HepG2 (cell line): ENCODE results near the gene ARHGAP4. TPM values are rescaled to one million over a fixed set of nuclear protein-coding genes. Genes with fewer than 3 reads are reported as not detected.

Source experiments
- ATF7-NPFF ChIP-seq: sonication (generic); formaldehyde crosslinking; IDR thresholded peaks from 2 replicates; pipeline ENCODE4 v1.8.1; 2023; ENCODE audit warnings: mild to moderate bottlenecking, low read depth, missing genetic modification reagents, moderate library complexity
- BORCS8-MEF2B ChIP-seq: sonication (generic); formaldehyde crosslinking; IDR thresholded peaks from 2 replicates; pipeline ENCODE4 v1.8.0; 2022; ENCODE audit warnings: mild to moderate bottlenecking, missing genetic modification reagents
- CBX2 ChIP-seq, 2 experiments: fragments of 200-600 bp in 1 of 2; sonication (generic); formaldehyde crosslinking in 1 of 2; IDR thresholded peaks; 2 replicates each; pipeline versions ENCODE4 v1.7.0 to v1.8.1; 2018 to 2022; ENCODE audit warnings: low read depth in 2 of 2, low read length in 1 of 2, mild to moderate bottlenecking in 1 of 2, missing genetic modification reagents in 1 of 2
- DRAP1 ChIP-seq: IDR thresholded peaks from 2 replicates; pipeline ENCODE4 v1.6.1; 2016; ENCODE audit warnings: missing genetic modification reagents, missing compliant biosample characterization
- ETV5 ChIP-seq: IDR thresholded peaks from 2 replicates; pipeline ENCODE4 v1.6.1; 2018; ENCODE audit warnings: missing biosample characterization, missing genetic modification reagents, inconsistent platforms, borderline replicate concordance
- GLMP ChIP-seq: sonication (generic); formaldehyde crosslinking; IDR thresholded peaks from 2 replicates; pipeline ENCODE4 v1.9.0; 2021; ENCODE audit warnings: missing genetic modification reagents, mild to moderate bottlenecking, borderline replicate concordance
- HDAC1 ChIP-seq: sonication (generic); formaldehyde crosslinking; IDR thresholded peaks from 2 replicates; pipeline ENCODE4 v1.5.1; 2020; ENCODE audit warnings: mild to moderate bottlenecking, missing genetic modification reagents
- KDM6A ChIP-seq: IDR thresholded peaks from 2 replicates; pipeline ENCODE4 v1.6.1; 2016; ENCODE audit warnings: low read depth
- KLF12 ChIP-seq: sonication (generic); formaldehyde crosslinking; IDR thresholded peaks from 2 replicates; pipeline ENCODE4 v1.4.0; 2020; ENCODE audit warnings: missing genetic modification reagents, borderline replicate concordance
- KLF15 ChIP-seq: sonication (generic); formaldehyde crosslinking; IDR thresholded peaks from 2 replicates; pipeline ENCODE4 v1.8.1; 2023; ENCODE audit warnings: borderline replicate concordance, mild to moderate bottlenecking, inconsistent platforms, missing genetic modification reagents, mixed read lengths
- LCORL ChIP-seq, 2 experiments: fragments of 450-650 bp in 1 of 2; sonication (generic) in 1 of 2; formaldehyde crosslinking in 1 of 2; IDR thresholded peaks; 2 replicates each; pipeline versions ENCODE4 v1.5.0 to v1.6.1; 2017 to 2020; ENCODE audit warnings: antibody characterized with exemption in 1 of 2, missing genetic modification reagents in 1 of 2
- MTF2 ChIP-seq: sonication (generic); formaldehyde crosslinking; IDR thresholded peaks from 2 replicates; pipeline ENCODE4 v1.5.0; 2020; ENCODE audit warnings: missing genetic modification reagents, borderline replicate concordance
- TRIM22 ChIP-seq: fragments of 450-650 bp; IDR thresholded peaks from 2 replicates; pipeline ENCODE4 v1.6.1; 2017
- ZBTB4 ChIP-seq: sonication (generic); formaldehyde crosslinking; IDR thresholded peaks from 2 replicates; pipeline ENCODE4 v1.4.0; 2020; ENCODE audit warnings: missing genetic modification reagents, mild to moderate bottlenecking, borderline replicate concordance
- ZNF143 ChIP-seq: sonication (generic); formaldehyde crosslinking; IDR thresholded peaks from 2 replicates; pipeline ENCODE4 v1.4.0; 2020; ENCODE audit warnings: missing genetic modification reagents
- ZNF24 ChIP-seq: fragments of 450-650 bp; IDR thresholded peaks from 2 replicates; pipeline ENCODE4 v1.6.1; 2017; ENCODE audit warnings: antibody characterized with exemption, mild to moderate bottlenecking
- ZNF30 ChIP-seq: sonication (generic); formaldehyde crosslinking; IDR thresholded peaks from 2 replicates; pipeline ENCODE4 v1.5.0; 2020; ENCODE audit warnings: mild to moderate bottlenecking, missing genetic modification reagents
- ZNF431 ChIP-seq: sonication (generic); formaldehyde crosslinking; IDR thresholded peaks from 2 replicates; pipeline ENCODE4 v1.9.0; 2022; ENCODE audit warnings: missing genetic modification reagents, low read depth, mild to moderate bottlenecking, borderline replicate concordance
- ZNF549 ChIP-seq: sonication (generic); formaldehyde crosslinking; IDR thresholded peaks from 2 replicates; pipeline ENCODE4 v1.5.0; 2020; ENCODE audit warnings: missing genetic modification reagents
- ZNF766 ChIP-seq: sonication (generic); formaldehyde crosslinking; IDR thresholded peaks from 2 replicates; pipeline ENCODE4 v1.5.0; 2020; ENCODE audit warnings: missing genetic modification reagents, borderline replicate concordance
- ZNF816 ChIP-seq: sonication (generic); formaldehyde crosslinking; IDR thresholded peaks from 2 replicates; pipeline ENCODE4 v1.8.0; 2022; ENCODE audit warnings: missing genetic modification reagents, mild to moderate bottlenecking, borderline replicate concordance
- ZNF891 ChIP-seq: sonication (generic); formaldehyde crosslinking; IDR thresholded peaks from 2 replicates; pipeline ENCODE4 v1.5.0; 2020; ENCODE audit warnings: mild to moderate bottlenecking, missing genetic modification reagents
- polyA plus RNA-seq, 8 experiments: library from polyadenylated mRNA; depleted of rRNA in 3 of 8; stranded (reverse) in 7 of 8; unstranded in 1 of 8; fragments of >200 nt; fragmentation: Illumina TruSeq in 4 of 8; extraction: Trizol in 4 of 8; gene quantifications; 2 replicates each; pipeline versions ENCODE4 v1.2.1 to v1.2.3, GENCODE V29; 2011 to 2016; ENCODE audit warnings: low read depth in 4 of 8, missing spikeins in 1 of 8, mixed read lengths in 1 of 8; ENCODE audit not compliant: insufficient read depth in 1 of 8
- total RNA-seq, 5 experiments: library from RNA; depleted of rRNA; stranded (reverse); fragments of >200 nt; fragmentation: Illumina TruSeq; extraction: Trizol; gene quantifications; 2 replicates each; pipeline ENCODE4 v1.2.3, GENCODE V29; 2016; ENCODE audit warnings: low read depth in 1 of 5

ARHGAP4 gene
- total and polyA plus RNA-seq, 2 of the 13 experiments (the other 11 are each of a cell fraction or from before 2014, with no cell fraction given): 0.57 to 0.64 TPM

GRCh38 chrX:153875391-153876111, 50.5 kb downstream of the ARHGAP4 start (continued):
- no peak for TF ChIP-seq TRIM22
- peak; percentile 100 for TF ChIP-seq ZNF431
- TF ChIP-seq ETV5: peak; percentile 88
- peak; percentile 82 for TF ChIP-seq HDAC1 (CRISPR knock-in tag)
- TF ChIP-seq KLF15 (CRISPR knock-in tag): peak; percentile 100
- peak; percentile 95 for TF ChIP-seq MTF2 (CRISPR knock-in tag)
- TF ChIP-seq ZNF30: peak; percentile 99
- TF ChIP-seq ZNF766 (CRISPR knock-in tag): peak; percentile 100
- peak; percentile 99 for TF ChIP-seq ZNF816
- no peak for TF ChIP-seq CBX2 (IDR thresholded peaks at IDR 0.05; ENCODE audit: low read depth, low read length)
- TF ChIP-seq CBX2 (CRISPR knock-in tag; IDR thresholded peaks at IDR 0.05; ENCODE audit: low read depth): peak; percentile 88; the same call in 1 of the 2 replicates
- peak; percentile 86 for TF ChIP-seq DRAP1 (CRISPR knock-in tag)
- peak; percentile 96 for TF ChIP-seq ZNF549 (CRISPR knock-in tag)
- TF ChIP-seq ZNF891: peak; percentile 100
- peak; percentile 98 for TF ChIP-seq GLMP (CRISPR knock-in tag)
- peak; percentile 100 for TF ChIP-seq BORCS8-MEF2B (CRISPR knock-in tag)
- TF ChIP-seq KDM6A (CRISPR knock-in tag): peak; percentile 60; the same call in 1 of the 2 replicates
- no peak for TF ChIP-seq LCORL (IDR thresholded peaks at IDR 0.05)
- TF ChIP-seq LCORL (CRISPR knock-in tag; IDR thresholded peaks at IDR 0.05): peak; percentile 87
- peak; percentile 97; the same call in 1 of the 2 replicates for TF ChIP-seq ZBTB4
- TF ChIP-seq ZNF143 (CRISPR knock-in tag): peak; percentile 71
- peak; percentile 99 for TF ChIP-seq ATF7-NPFF
- TF ChIP-seq ZNF24: no peak
- peak; percentile 100 for TF ChIP-seq KLF12 (CRISPR knock-in tag)
